Activated T-cell treated with anti-CD3 and anti-CD28 coated beads for 24 hours (primary cell): Measurements from ENCODE around the gene SLC35B4.
"Not testable (repeated sequence)": the region's sequence is repeated elsewhere in the genome, so short reads cannot be mapped to it uniquely, and the experiment has no call there.

Source experiments
- DNase-seq: peaks from one replicate; pipeline ENCODE4 v3.0.0-alpha.2; 2020; ENCODE audit warnings: low read depth

Gene SLC35B4

GRCh38 chr7:134331393-134331792 lies 14.7 kb upstream of the SLC35B4 start:
- DNase-seq = no peak

GRCh38 chr7:134330974-134331373 lies 14.2 kb upstream of the SLC35B4 start:
- no peak for DNase-seq

GRCh38 chr7:134329614-134330346 lies 13.1 kb upstream of the SLC35B4 start:
- no peak for DNase-seq

DNA sequence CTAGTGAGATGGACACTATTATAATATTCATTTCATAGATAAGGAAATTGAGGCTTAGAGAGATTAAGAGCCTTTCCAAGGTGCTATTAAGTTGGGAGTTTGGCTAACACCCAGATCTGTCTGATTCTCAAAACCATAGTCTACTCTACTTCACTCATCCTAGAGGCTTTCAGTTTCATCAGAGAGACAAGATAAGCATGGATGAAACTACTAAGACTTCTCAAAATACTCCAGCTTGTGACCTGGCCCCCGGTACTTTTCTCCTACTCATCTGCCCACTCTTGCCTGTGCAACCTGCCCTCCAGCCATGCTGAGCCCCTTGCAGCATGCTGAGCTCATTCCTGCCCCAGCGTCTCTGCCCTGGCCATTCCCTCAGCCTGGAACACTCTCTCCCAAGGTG lies 12.2 kb upstream of the SLC35B4 start:
- DNase-seq = no peak

DNA sequence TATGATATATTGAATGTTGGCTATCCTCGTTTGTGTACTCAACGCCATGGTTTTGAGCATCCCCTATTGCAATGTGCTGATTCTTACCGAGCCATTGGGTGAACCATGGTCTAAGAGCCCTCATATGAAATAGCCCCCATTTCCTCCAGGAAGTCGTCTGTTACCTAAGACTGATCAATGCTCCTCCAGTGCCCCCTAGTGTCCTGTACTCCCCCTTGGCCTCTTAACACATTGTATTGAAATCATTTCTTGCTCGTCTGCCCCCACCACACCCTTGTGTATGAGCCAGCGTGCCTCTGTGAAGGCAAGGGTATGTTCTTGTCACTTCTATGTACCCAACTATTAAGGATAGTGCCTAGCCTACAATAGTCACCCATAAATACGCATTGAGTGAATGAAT lies 11.2 kb upstream of the SLC35B4 start:
- DNase-seq = peak; percentile 23

DNA sequence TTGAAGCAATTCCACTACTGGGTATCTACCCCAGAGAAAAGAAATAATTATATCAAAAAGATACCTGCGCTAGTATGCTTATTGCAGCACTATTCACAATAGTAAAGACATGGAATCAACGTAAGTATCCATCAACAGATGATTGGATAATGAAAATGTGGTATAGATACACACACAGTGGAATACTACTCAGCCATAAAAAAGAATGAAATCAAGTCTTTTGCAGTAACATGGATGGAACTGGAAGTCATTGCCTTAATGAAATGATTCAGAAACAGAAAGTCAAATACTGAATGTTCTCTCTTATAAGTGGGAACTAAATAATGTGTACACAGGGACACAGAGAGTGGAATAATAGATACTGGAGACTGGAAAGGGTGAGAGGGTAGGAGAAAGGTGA lies 7.4 kb upstream of the SLC35B4 start:
- DNase-seq = no peak

DNA sequence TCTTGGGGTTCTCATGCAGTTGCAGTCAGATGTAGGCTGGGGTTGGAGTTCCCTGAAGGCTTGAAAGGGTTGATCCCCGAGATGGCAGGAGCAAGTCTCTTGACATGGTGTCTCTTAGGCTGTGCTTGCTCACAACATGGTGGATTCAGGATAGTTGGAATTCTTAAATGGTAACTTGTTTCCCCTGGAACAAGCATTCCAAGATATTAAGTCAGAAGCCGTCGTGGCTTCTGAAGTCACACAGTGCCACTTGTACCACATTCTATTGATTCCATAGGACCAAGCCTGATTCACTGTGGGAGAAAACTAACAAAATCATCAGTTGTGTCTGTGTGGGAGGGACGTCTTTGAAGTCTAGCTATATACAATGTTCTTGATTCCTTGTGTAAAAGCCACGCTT lies 3.5 kb upstream of the SLC35B4 start:
- no peak for DNase-seq

DNA sequence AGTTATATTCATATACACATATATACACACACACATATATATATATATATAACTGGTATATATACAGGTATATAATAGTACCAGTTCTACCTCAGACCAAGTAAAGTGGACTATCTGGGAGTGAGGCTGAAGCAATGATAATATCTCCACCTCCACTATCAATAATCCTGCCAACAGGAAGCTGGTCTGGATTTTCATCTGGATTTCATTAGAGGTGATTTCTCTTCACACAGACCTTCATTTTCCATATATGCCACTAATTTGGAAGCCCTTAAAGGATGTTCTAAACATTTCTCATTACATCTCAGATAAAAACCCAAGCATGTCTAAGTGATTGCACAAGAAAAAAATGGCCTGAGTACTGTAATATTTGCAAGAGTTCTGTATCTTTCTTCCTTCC lies 1.7 kb upstream of the SLC35B4 start:
- DNase-seq = no peak

- DNase-seq = no peak
Measured at GRCh38 chr7:134317434-134317833, 704 bp upstream of the SLC35B4 start.

GRCh38 chr7:134315679-134316538 lies 821 bp downstream of the SLC35B4 start:
- DNase-seq = peak; percentile 1

DNA sequence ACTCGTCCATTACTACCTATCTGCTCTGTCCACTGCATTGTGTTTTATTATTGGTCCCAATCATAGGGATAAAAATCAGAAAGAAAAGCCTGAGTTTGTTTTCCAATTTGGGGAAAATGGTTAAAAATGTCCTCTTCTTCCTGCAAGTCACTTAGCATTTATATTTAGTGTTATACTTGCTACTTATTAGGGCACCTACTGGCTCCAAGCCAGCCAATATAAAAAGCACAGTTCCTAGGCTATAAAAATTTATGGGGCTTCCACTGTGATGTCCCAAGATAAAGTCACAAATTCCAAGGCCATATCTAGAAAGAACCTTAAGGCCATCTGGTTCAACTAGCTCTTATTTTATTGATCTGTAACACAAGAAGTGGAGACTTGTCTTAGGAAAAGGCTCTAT lies 3.2 kb downstream of the SLC35B4 start:
- DNase-seq = no peak

DNA sequence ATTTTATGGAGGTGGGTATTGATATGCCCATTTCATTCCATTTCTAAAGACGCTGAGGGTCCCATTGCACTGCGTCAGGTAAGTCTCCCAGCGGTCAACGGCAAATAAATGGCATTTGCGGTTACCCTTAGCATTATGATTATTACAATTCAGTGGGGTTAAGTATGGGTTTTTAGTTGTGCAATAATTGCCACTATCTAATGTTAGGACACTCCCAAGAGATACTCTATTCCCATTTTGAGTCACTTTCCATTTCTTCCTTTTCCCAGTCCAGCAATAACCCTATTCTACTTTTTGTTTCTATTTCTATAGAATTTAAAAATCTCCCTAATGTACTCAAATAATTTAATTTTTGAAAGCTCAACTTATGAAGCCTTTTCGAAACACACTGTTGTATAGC lies 4.0 kb downstream of the SLC35B4 start:
- no peak for DNase-seq

GRCh38 chr7:134311807-134312206 lies 4.9 kb downstream of the SLC35B4 start:
- no peak for DNase-seq

DNA sequence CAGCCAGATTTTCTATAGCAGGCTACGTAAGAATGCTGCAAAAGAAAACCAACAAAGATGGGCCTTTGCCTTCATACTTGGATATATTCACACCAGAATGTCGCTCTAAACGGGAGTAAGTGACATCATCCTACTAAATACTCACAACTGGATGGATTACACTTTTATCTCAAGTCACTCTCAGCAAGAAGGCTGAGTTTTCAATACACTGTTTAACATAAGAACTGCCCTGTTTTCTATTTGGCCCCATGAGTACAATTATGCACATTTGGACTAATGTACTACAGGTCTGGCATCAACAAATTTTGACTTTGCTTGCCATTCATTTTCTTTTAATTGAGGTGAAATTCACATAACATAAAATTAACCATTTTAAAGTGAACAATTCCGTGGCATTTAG lies 8.2 kb downstream of the SLC35B4 start:
- no peak for DNase-seq

GRCh38 chr7:134307320-134307719 lies 9.4 kb downstream of the SLC35B4 start:
- DNase-seq = no peak

- DNase-seq = no peak
Measured at GRCh38 chr7:134302120-134302519, 14.6 kb downstream of the SLC35B4 start.

- no peak for DNase-seq
Measured at GRCh38 chr7:134301592-134301991, 15.1 kb downstream of the SLC35B4 start.

DNA sequence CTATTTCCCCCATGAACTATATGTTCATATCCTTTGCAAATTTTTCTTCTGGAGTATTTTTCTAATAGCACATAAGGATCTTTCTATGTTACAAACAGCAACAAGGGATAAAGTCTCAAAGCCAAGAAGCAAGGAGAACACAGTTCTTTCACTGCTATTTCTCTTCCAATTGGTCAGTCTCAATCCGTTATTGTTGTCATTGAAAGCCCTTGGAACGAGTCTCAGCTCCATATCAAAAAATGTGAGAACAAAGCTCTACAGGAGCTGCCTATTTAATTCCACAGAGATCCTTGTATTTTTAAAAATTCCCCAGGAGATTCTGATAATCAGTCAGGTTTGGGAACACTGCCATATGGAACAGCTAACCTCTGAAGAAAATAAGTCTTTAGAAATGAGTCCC lies 15.7 kb downstream of the SLC35B4 start:
- DNase-seq = no peak

GRCh38 chr7:134298902-134299683 lies 17.6 kb downstream of the SLC35B4 start:
- no peak for DNase-seq

DNA sequence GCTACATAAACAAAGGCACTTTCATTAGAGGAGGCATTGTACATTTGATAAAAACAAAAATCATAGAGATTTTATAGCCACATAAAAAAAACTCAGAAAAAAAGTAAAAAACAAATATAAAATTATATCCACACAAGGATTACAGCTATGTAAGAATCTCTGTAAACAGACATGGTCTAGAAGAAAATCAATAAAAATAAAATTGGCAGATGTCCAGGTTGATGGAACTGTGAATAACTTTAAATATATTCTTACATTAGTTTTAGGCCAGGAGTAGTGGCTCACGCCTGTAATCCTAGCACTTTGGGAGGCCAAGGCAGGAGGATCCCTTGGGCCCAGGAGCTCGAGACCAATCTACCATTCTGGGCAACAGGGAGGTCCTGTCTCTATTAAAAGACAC lies 19.2 kb downstream of the SLC35B4 start:
- DNase-seq = no peak

GRCh38 chr7:134295982-134296381 lies 20.7 kb downstream of the SLC35B4 start:
- DNase-seq = not testable (repeated sequence)

DNA sequence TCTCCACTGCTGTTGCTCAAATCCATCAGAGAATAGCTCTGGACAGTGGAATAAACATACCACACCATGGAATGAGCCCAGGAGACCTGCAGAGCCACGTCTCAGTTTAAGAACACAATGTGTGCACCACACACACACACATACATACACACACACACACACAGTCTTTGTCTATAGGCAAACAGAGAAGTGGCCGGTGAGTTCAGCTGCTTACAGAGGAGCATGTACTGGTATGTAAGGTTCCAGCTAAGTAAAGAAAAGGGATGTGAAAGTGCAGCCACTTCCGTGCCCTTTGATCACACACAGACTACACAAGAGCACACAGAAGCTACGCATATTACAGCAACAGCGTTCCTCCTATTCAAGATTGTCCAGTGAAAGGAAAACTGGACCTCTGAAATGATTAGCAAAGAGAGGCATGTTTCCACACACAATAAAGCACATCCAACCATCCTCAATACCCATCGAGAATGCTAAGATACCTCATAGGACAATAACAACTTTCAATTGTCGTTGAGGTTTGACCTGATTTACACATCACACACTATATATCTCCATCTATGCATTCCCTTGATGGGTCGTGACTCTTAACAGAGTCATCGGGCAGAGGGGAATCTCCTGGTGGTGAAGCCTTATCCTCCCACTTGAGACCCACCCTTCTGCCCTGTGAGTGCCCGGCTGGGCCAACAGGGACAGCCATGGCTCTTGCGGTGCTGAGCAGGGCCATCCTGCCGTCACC lies 23.6 kb downstream of the SLC35B4 start:
- no peak for DNase-seq
